AG09309 (cell line): ENCODE measurements around the gene GSTK1.
"Not testable (repeated sequence)": the region's sequence is repeated elsewhere in the genome, so short reads cannot be mapped to it uniquely, and the experiment has no call there.

Experiments used
- DNase-seq: peaks from one replicate; pipeline ENCODE4 v3.0.0-alpha.2; 2010; ENCODE audit warnings: low read depth
- H3K4me3 ChIP-seq: 2 replicates; pipeline ENCODE4 v1.5.1; 2011; ENCODE audit warnings: mild to moderate bottlenecking, low read depth, low read length, moderate library complexity; ENCODE audit not compliant: control insufficient read depth
- CTCF ChIP-seq: IDR thresholded peaks from 2 replicates; pipeline ENCODE4 v1.5.1; 2011; ENCODE audit warnings: mild to moderate bottlenecking, low read depth, low read length, inconsistent platforms; ENCODE audit not compliant: insufficient read depth, control insufficient read depth; ENCODE audit errors: missing control alignments

Gene GSTK1

GRCh38 chr7:143261901-143262300 is 1.3 kb upstream of the GSTK1 start:
- H3K4me3 ChIP-seq: no peak overlapping the region
- no peak for DNase-seq
- TF ChIP-seq CTCF: no peak

GRCh38 chr7:143264196-143264568 is 941 bp downstream of the GSTK1 start:
- DNase-seq: not testable (repeated sequence)
- peak overlapping the region; percentile 99 for H3K4me3 ChIP-seq

GRCh38 chr7:143265017-143265693 is 1.9 kb downstream of the GSTK1 start:
- TF ChIP-seq CTCF: no peak
- no peak overlapping the region for H3K4me3 ChIP-seq
- no peak for DNase-seq

- no peak overlapping the region for H3K4me3 ChIP-seq
- no peak for DNase-seq
- TF ChIP-seq CTCF: no peak
Measured at GRCh38 chr7:143269251-143269650, 6.0 kb downstream of the GSTK1 start.

GRCh38 chr7:143271240-143271639 is 8.0 kb downstream of the GSTK1 start:
- TF ChIP-seq CTCF: no peak

GRCh38 chr7:143272871-143273270 is 9.6 kb downstream of the GSTK1 start:
- no peak for DNase-seq

More at GRCh38 chr7:143271240-143271639, 8.0 kb downstream of the GSTK1 start:
- DNase-seq: no peak
- no peak overlapping the region for H3K4me3 ChIP-seq

More at GRCh38 chr7:143272871-143273270, 9.6 kb downstream of the GSTK1 start:
- no peak for TF ChIP-seq CTCF
- H3K4me3 ChIP-seq: no peak overlapping the region
